H1 (cell line): ENCODE results near the gene SLC13A5. TPM values are rescaled to one million over a fixed set of nuclear protein-coding genes. Genes with fewer than 3 reads are reported as not detected.

ENCODE experiments used
- EP300 ChIP-seq, 2 experiments: IDR thresholded peaks; 1 replicate in 1 of 2; 2 replicates in 1 of 2; pipeline ENCODE4 v1.6.1; 2011 to 2012; ENCODE audit warnings: low read depth in 2 of 2, low read length in 2 of 2, mild to moderate bottlenecking in 2 of 2, borderline replicate concordance in 1 of 2, inconsistent platforms in 1 of 2, moderate library complexity in 1 of 2
- GABPA ChIP-seq: IDR thresholded peaks from 2 replicates; pipeline ENCODE4 v1.6.1; 2011; ENCODE audit warnings: mild to moderate bottlenecking, low read length, moderate library complexity, borderline replicate concordance; ENCODE audit not compliant: insufficient read depth
- polyA plus RNA-seq, 7 experiments: library from polyadenylated mRNA; depleted of rRNA in 3 of 7; stranded (reverse) in 5 of 7; unstranded in 2 of 7; fragments of >200 nt in 5 of 7; fragments of 200-250 nt in 2 of 7; gene quantifications; 1 replicate in 5 of 7; 2 replicates in 1 of 7; 4 replicates in 1 of 7; pipeline versions ENCODE4 v1.2.1 to v1.2.3, GENCODE V29; 2011 to 2013; ENCODE audit warnings: missing spikeins in 2 of 7, mixed read lengths in 2 of 7
- total RNA-seq: library from RNA; stranded (reverse); fragmentation: NEBNext Ultra II Directional; extraction: Animal tissue kit (Norgen Biotek cat#: 25700); gene quantifications from 2 replicates; pipeline ENCODE4 v1.2.1, GENCODE V29; 2021

SLC13A5 gene
- total and polyA plus RNA-seq, 2 of the 8 experiments (the other 6 are each of a cell fraction or from before 2014, with no cell fraction given): 2.1 to 2.6 TPM

DNA sequence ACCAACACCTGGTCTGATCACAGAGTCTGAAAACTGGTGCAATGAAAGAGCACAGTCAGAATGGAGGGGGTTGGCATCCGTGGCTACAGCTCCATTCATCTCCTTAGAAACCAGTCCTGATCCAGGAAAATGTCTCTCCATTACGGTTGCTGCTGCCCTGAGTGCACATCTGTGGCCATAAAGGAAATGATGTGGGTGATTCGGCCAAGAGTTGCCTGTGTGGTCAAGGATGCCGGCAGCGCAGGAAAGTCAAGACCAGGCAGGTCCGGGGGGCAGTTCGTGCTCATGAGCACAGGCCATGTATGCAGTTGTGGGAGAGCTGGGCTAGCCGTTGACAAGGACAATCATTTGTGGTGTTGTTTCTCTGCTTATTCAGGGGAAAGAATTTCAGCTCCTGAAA lies 48.6 kb upstream of the SLC13A5 start (continued):
- TF ChIP-seq EP300 (IDR thresholded peaks at IDR 0.05; ENCODE audit: borderline replicate concordance in 1 of 2, low read depth in 2 of 2, low read length in 2 of 2): no peak
- TF ChIP-seq GABPA: no peak
